ENCODE measurements around the gene CCDC59.

DNA sequence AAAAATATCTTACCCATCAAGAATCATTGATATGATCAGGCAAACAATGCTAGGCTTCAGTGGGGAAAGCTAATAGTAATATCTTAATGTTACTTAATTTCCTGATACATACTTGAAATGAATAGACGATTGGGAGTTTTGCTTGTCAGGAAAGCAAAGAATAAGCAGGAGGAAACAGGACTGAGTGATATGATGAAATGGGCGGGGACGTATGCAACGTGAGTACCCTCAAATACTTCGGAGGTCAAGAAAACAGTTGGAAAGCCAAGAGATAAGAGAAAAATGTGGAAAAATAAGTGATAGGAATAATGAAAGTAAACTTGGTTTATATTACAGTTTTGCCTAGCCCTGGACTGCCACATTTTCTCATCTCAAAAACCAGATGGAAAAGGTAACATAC lies 49.3 kb upstream of the CCDC59 start:
- TF ChIP-seq ZNF112 (tag by site-specific recombination; IDR thresholded peaks at IDR 0.05) = no peak
- TF ChIP-seq ZNF777 (tag by site-specific recombination; IDR thresholded peaks at IDR 0.05; ENCODE audit: borderline replicate concordance) = no peak
- TF ChIP-seq, protein P1, sequence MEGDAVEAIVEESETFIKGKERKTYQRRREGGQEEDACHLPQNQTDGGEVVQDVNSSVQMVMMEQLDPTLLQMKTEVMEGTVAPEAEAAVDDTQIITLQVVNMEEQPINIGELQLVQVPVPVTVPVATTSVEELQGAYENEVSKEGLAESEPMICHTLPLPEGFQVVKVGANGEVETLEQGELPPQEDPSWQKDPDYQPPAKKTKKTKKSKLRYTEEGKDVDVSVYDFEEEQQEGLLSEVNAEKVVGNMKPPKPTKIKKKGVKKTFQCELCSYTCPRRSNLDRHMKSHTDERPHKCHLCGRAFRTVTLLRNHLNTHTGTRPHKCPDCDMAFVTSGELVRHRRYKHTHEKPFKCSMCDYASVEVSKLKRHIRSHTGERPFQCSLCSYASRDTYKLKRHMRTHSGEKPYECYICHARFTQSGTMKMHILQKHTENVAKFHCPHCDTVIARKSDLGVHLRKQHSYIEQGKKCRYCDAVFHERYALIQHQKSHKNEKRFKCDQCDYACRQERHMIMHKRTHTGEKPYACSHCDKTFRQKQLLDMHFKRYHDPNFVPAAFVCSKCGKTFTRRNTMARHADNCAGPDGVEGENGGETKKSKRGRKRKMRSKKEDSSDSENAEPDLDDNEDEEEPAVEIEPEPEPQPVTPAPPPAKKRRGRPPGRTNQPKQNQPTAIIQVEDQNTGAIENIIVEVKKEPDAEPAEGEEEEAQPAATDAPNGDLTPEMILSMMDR (tag by site-specific recombination; IDR thresholded peaks at IDR 0.05) = no peak
- TF ChIP-seq ZNF121 (tag by site-specific recombination; IDR thresholded peaks at IDR 0.05) = no peak
- TF ChIP-seq ZNF2 (tag by site-specific recombination; IDR thresholded peaks at IDR 0.05) = no peak
- TF ChIP-seq, protein P2, sequence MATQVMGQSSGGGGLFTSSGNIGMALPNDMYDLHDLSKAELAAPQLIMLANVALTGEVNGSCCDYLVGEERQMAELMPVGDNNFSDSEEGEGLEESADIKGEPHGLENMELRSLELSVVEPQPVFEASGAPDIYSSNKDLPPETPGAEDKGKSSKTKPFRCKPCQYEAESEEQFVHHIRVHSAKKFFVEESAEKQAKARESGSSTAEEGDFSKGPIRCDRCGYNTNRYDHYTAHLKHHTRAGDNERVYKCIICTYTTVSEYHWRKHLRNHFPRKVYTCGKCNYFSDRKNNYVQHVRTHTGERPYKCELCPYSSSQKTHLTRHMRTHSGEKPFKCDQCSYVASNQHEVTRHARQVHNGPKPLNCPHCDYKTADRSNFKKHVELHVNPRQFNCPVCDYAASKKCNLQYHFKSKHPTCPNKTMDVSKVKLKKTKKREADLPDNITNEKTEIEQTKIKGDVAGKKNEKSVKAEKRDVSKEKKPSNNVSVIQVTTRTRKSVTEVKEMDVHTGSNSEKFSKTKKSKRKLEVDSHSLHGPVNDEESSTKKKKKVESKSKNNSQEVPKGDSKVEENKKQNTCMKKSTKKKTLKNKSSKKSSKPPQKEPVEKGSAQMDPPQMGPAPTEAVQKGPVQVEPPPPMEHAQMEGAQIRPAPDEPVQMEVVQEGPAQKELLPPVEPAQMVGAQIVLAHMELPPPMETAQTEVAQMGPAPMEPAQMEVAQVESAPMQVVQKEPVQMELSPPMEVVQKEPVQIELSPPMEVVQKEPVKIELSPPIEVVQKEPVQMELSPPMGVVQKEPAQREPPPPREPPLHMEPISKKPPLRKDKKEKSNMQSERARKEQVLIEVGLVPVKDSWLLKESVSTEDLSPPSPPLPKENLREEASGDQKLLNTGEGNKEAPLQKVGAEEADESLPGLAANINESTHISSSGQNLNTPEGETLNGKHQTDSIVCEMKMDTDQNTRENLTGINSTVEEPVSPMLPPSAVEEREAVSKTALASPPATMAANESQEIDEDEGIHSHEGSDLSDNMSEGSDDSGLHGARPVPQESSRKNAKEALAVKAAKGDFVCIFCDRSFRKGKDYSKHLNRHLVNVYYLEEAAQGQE (tag by site-specific recombination; IDR thresholded peaks at IDR 0.05) = no peak
- TF ChIP-seq, protein P3, sequence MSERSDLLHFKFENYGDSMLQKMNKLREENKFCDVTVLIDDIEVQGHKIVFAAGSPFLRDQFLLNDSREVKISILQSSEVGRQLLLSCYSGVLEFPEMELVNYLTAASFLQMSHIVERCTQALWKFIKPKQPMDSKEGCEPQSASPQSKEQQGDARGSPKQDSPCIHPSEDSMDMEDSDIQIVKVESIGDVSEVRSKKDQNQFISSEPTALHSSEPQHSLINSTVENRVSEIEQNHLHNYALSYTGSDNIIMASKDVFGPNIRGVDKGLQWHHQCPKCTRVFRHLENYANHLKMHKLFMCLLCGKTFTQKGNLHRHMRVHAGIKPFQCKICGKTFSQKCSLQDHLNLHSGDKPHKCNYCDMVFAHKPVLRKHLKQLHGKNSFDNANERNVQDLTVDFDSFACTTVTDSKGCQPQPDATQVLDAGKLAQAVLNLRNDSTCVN (tag by site-specific recombination; optimal IDR thresholded peaks at IDR 0.05) = no peak
- TF ChIP-seq, protein P4, sequence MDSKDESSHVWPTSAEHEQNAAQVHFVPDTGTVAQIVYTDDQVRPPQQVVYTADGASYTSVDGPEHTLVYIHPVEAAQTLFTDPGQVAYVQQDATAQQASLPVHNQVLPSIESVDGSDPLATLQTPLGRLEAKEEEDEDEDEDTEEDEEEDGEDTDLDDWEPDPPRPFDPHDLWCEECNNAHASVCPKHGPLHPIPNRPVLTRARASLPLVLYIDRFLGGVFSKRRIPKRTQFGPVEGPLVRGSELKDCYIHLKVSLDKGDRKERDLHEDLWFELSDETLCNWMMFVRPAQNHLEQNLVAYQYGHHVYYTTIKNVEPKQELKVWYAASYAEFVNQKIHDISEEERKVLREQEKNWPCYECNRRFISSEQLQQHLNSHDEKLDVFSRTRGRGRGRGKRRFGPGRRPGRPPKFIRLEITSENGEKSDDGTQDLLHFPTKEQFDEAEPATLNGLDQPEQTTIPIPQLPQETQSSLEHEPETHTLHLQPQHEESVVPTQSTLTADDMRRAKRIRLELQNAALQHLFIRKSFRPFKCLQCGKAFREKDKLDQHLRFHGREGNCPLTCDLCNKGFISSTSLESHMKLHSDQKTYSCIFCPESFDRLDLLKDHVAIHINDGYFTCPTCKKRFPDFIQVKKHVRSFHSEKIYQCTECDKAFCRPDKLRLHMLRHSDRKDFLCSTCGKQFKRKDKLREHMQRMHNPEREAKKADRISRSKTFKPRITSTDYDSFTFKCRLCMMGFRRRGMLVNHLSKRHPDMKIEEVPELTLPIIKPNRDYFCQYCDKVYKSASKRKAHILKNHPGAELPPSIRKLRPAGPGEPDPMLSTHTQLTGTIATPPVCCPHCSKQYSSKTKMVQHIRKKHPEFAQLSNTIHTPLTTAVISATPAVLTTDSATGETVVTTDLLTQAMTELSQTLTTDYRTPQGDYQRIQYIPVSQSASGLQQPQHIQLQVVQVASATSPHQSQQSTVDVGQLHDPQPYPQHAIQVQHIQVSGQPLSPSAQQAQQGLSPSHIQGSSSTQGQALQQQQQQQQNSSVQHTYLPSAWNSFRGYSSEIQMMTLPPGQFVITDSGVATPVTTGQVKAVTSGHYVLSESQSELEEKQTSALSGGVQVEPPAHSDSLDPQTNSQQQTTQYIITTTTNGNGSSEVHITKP (tag by site-specific recombination; IDR thresholded peaks at IDR 0.05) = no peak
- TF ChIP-seq HOXA7 (CRISPR knock-in tag; IDR thresholded peaks at IDR 0.05; ENCODE audit: borderline replicate concordance) = no peak
- TF ChIP-seq, protein P5, sequence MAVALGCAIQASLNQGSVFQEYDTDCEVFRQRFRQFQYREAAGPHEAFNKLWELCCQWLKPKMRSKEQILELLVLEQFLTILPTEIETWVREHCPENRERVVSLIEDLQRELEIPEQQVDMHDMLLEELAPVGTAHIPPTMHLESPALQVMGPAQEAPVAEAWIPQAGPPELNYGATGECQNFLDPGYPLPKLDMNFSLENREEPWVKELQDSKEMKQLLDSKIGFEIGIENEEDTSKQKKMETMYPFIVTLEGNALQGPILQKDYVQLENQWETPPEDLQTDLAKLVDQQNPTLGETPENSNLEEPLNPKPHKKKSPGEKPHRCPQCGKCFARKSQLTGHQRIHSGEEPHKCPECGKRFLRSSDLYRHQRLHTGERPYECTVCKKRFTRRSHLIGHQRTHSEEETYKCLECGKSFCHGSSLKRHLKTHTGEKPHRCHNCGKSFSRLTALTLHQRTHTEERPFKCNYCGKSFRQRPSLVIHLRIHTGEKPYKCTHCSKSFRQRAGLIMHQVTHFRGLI (tag by site-specific recombination; IDR thresholded peaks at IDR 0.05) = no peak
